ENCODE measurements around the gene ACKR2.

The ACKR2 gene, protein sequence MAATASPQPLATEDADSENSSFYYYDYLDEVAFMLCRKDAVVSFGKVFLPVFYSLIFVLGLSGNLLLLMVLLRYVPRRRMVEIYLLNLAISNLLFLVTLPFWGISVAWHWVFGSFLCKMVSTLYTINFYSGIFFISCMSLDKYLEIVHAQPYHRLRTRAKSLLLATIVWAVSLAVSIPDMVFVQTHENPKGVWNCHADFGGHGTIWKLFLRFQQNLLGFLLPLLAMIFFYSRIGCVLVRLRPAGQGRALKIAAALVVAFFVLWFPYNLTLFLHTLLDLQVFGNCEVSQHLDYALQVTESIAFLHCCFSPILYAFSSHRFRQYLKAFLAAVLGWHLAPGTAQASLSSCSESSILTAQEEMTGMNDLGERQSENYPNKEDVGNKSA

DNA sequence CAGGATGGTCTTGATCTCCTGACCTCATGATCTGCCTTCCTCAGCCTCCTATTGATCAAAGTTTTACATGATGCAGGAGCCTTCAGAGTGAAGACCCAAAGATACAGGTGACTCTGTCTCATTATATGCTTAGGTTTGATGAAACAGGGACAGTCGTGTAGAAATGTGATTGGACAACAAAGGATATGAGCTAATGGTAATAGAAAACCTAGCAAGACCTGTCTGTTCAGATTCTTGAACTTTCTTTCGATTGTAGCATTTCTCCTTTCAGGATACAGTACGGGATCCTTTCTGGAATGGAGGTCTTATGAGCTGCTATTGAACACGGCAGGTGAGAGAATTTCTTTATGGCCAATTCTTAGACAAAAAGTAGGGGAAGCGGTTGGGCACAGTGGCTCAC lies at the start of gene ACKR2:
Gene ACKR2, plus strand, starts transcription at position 244 of the 400 bp plus-strand sequence. CDS start 55,058 bp downstream, outside the sequence.
- FAIRE-seq, result no peak

DNA sequence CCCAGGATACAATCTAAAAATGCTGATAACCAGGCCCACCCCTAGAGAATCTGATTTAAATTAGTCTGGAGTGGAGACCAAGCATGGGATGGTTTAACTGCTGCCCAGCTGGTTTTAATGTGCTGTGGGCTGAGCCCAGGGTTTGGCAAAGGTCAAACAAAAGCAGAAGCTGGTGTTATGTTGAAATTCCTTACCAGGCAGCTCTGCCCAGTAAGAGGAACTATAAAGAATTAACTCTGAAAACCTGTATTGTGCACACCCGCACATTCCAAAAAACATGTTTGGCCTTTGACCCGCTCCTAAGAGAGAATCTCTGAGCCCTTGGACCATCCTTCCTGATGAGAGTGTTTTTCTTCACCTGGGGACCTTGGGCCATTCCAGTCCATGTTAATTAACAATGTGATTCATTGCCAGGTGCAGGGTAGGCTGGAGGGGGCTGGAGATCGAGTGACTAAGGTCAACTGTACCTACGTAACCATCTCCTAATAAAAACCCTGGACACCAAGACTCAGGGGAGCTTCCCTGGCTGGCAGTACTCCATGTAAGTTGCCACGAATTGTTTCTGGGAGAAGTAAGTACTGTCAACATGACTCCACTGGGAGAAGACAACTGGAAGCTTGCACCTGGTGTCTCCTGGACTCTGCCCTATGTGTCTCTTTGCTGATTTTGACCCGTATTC lies 47.1 kb upstream of the ACKR2 start:
- no peak for FAIRE-seq

DNA sequence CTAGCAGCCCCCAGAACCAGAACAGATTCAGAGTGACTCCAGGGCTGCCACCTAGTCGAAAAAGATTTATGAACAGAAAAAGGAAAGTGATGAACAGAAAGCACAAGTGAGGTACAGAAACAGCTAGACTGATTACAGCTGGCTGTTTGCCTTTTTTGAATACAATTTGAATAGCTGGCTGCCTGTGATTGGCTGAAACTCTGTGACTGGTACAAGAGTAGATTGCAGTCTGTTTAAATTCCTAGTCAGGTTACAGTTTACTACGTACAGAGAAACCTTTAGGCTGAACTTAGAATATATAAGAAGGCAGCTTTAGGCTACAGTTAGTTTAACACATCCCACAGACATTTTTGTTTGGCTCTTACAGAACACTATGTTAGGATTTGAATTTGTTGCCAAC lies 46.2 kb upstream of the ACKR2 start:
- no peak for FAIRE-seq

DNA sequence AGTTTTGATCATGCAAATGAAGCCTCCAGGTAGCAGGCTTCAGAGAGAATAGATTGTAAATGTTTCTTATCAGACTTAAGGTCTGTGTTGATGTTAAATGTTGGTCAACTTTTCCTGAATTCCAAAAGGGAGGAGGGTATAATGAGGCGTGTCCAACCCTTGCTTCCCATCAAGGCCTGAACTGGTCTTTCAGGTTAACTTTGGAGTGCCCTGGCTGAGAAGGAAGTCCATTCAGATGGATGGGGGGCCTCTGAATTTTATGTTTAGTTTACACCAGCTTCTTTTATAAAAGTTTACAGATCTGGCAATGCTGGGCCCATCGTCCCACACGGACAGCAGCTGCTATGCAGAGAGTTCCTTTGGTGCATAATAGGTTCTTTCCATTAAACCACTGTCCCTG lies 45.1 kb upstream of the ACKR2 start:
- no peak for FAIRE-seq

DNA sequence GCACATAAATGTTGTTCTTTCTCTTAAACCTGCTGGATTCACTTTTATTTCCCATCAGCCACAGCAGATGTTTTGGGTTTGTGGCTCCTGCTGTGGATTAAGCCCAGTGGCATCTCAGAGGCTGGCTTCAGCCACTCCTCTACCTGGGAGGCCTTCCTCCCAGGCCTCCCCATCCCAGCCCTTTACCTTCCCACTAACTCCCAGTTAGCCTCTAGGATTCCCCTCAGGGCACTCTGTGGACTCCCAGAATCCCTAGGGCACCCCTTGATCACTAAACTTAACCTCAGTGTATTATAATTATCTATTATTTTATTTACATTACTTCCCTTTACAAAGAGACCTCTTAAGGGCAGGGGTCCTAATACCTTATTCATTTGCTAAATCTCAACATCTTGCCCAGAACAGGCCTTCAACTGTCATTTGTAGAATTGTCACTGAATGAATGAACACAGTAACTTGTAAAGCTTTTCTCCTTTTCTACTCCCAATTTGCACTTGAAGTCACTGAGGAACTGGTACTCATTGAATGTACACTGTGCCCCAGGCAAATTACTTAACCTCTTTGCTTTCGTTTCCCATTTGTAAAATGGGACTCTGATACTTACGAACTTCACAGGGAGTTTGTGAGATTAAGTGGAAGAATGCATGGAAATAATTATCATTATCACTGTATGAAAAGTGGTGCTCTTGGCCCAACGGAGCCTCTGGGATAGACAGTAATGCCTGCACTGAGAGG lies 44.5 kb upstream of the ACKR2 start:
- FAIRE-seq, result no peak

DNA sequence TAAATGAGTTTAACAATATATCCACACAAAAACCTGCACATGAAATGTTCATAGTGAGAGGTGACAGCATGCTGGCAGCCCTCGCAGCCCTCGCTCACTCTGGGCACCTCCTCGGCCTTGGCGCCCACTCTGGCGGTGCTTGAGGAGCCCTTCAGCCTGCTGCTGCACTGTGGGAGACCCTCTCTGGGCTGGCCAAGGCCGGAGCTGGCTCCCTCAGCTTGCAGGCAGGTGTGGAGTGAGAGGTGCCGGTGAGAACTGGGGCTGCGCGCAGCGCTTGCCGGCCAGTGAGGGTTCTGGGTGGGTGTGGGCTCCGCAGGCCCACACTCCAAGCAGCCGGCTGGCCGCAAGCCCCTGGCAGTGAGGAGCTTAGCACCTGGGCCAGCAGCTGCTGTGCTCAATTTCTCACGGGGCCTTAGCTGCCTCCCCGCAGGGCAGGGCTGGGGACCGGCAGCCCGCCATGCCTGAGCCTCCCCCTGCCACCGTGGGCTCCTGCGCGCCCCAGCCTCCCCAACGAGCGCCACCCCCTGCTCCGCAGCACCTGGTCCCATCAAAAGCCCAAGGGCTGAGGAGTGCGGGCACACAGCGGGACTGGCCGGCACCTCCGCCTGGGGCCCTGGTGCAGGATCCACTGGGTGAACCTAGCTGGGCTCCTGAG lies 39.6 kb upstream of the ACKR2 start:
- no peak for FAIRE-seq

DNA sequence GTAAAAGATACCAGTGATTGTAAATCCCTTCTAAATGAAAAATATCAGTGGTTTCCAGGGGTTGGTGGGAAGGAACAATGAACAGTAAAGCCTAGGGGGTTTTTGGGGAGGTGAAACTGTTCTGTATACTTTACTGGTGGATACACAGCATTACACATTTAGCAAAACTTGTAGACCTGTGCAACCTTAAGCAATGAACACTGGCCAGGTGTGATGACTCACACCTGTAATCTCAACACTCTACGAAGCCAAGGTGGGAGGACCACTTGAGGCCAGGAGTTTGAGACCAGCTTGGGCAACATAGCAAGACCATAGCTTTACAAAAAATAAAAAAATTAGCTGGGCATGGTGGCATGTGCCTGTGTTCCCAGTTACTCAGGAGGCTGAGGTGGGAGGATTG lies 38.0 kb upstream of the ACKR2 start:
- FAIRE-seq, result no peak

DNA sequence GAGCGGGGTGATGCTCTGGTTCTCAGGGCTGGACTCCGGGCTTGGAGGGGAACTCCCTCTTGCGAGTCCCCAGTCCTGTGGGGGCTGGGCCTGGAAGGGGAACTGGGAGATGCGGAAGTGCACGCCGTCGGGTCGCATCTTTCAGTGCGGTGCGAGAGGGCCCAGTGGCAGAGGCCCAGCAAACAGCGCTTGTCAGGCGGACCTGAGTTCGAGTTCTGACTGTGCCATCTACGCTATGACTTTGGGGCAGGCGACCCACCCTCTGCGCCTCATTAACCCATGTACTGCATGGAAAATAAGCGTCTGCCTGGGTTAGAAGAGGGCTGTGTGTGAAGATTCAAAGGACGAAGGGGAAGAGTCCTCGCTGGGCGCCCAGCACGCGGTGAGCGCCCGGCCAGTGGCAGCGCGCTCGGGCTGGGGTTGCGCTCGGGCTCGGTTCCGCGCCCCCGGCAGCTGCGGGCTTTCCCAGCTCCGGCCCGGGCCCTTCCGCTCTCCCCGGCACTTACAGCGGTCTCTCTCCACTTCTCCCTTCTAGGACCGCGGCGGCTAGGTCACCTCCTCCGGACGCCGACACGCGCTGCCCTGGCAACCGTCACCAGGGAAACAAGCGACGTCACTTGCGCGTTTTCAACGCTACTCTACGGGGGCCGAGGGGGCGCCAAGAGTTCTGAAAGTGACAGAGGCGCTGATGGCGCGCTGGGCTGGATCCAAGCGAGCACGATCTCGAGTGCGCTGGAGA lies 36.4 kb upstream of the ACKR2 start, which contains the start of gene CCDC13:
Gene CCDC13, minus strand, starts transcription at position 584 of the 739 bp plus-strand sequence. CDS start 14,908 bp downstream, outside the sequence.
- FAIRE-seq, result no peak

DNA sequence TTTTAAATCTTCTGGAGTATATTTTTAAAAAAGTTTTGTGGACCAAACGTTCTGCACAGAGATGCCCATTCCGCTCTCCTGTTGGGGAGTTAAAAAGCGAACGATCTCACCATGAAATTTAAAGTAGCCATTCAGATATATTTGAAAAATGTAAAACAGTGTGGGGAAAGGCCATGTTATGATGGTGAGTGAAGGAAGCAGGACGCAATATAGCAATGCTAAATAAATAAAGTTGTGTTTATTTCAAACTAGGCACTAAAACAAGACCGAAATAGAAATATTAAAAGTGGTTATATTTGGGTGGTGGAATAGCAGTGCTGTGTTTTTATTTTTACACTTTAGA lies 35.9 kb upstream of the ACKR2 start:
- no peak for FAIRE-seq

DNA sequence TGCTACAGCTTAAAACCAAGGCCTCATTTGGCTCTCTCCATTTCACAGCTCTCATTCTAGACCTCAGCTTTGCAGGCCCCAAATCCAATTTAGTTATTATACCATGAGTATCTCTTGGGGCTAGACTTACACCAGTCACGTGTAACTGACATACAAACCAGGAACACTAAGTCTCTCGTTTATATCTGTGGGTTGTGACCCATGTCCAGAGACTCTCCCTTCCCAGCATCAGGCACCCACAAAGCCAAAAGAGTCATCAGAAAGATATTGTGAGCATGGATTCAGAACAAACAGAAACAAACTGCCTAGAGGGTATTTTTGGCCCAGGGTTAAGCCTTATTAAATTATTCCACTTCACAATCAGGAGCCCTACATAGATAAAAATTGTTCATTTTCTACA lies 30.6 kb upstream of the ACKR2 start:
- FAIRE-seq, result no peak

DNA sequence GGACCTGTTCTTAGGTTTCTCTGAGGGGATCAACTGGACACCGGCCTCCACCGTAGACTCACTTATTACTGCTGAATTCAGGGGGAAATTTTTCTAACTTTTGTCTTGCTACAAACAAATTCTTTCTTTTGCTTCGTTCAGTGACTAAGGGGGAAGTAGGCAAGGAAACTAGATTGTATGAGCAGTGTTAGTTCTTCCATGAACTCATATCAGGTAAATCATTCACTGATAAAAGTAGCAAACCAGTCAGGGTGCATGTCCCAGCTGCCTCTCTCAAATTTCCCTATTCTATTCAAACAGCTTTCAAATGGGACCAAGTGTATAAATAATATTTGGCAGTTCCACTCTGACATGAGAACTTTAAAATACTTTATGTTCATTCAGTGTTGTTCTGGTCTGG lies 28.8 kb upstream of the ACKR2 start:
- FAIRE-seq, result no peak

DNA sequence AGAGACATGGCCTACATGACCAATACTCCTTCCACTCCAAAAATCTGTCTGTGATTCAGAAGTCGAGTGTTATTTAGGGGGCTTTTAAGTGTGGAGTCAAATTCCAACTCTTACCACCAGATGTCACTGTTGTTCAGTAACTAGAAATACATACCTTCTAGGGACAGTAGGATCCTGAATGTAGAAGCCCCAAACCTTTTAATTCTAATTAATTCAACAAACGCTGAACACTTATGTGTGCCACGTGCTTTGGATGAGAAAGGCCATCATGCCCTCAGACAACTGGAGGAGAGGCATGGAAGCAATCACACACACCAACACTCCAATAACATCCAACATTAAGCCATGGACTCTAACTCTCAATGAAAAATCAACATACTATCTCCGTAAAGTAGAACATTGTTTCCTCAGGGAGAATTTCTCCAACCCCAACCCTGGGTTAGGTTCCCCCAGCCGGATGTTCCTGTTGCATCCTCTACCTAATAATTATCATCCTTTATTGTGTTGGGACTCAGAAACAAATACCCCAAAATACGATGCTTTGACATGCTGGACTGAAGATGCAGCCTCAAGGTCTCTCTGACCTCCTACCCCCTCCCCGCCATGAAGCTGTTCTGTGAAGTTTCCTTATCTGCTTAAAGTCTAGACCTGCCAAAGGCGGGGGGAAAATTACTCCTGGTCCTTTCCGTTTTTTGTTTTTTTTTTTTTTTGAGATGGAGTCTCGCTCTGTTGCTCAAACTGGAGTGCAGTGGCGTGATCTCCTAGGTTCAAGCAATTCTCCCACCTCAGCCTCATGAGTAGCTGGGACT lies 28.1 kb upstream of the ACKR2 start:
- FAIRE-seq, result no peak

DNA sequence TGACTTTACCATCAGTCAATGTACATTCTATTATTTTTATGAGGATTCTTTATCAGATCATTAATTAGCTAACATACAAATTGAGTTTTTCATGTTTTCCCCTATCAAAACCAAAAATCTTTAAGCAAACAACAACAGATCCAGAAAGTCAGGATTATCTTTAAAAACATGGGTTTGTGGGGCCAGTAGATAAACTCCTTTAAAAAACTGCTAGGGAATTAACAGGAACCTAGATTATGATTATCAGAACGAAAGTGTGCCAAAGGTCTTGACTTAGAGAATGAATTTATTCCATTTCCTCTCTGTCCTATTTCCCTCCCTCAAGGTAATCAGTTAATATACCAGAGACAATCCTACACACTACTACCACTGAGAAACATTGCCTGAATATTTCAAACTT lies 23.0 kb upstream of the ACKR2 start:
- no peak for FAIRE-seq

DNA sequence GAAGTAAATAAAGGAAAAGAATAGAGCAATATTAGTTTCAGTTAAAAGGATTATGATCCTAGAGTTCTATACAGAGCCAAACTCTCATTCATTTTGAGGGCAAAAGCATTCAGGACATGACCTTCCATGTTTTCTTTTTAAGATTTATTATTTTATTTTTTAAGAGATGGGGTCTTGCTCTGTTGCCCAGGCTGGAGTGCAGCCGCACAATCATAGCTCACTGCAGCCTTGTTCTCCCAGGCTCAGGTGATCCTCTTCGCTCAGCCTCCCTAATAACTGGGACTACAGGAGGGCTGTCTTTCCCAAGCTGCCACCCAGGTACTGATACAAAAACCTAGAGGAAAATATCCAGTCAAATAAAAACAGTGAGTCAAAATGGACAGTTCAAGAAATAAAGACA lies 22.6 kb upstream of the ACKR2 start:
- FAIRE-seq, result no peak

DNA sequence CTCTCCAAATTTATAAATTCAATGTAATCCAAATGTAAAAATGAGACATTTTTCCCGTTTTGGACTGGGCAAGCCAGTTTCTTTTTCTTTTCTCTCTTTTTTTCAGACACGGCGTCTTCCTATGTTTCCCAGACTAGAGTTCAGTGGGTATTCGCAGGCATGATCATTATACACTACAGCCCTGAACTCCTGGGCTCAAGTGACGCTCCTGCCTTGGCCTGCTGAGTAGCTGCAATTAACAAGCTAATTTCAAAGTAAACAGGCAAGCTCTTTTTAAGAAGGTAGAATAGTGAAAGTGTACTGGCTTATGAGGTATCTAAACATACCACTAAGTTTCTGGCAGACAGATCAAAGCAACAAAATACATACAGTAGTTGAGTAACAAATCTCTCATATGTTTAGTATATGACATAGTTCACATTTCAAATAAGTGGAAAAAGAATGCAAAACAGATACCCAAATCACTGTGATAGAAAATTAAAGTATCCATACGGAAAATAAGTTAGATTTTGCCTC lies 18.5 kb upstream of the ACKR2 start:
- no peak for FAIRE-seq

DNA sequence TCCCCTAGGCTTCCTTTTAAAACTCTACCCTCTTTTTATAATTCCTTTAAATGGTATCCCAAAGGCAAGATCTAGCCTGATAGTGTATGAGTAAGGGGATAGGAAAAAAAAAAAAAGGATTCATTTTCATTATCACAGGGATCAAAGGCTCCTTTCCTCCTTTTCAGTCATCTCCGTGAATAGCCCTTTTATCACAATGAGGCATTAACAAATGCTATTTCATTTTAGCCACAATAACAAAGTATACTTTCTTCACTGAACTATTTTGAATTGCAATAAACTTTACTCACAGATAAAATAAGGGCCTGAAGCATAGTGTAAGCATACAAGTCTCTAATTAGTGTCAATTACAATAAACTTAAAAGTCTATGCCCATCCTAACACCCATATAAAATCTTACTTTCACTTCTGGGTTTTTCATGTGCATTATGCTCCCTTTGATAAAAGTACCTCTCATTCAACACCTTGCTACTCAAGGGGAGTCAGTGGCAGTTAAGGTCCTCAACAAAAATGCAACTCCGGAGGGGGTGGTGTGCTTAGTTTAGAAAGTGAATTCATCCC lies 13.5 kb upstream of the ACKR2 start:
- no peak for FAIRE-seq

DNA sequence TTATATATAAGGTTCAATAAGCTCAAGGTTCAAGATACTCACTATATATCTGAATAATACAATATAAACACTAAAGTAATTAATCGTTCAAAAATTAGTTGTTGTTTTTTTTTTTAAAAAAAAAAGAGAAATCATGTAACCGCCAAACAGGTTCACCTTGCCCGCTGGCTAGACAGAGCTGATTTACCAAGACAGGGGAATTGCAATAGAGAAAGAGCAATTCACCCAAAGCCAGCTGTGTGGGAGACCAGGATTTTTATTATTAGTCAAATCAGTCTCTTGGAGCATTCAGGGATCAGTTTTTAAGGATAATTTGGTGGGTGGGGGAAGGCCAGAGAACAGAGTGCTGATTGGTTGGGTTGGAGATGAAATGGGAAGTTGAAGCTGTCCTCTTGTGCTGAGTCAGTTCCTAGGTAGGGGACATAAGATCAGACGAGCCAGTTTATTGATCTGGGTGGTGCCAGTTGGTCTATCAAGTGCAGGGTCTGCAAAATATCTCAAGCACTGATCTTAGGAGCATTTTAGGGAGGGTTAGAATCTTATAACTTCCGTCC lies 12.8 kb upstream of the ACKR2 start:
- no peak for FAIRE-seq

DNA sequence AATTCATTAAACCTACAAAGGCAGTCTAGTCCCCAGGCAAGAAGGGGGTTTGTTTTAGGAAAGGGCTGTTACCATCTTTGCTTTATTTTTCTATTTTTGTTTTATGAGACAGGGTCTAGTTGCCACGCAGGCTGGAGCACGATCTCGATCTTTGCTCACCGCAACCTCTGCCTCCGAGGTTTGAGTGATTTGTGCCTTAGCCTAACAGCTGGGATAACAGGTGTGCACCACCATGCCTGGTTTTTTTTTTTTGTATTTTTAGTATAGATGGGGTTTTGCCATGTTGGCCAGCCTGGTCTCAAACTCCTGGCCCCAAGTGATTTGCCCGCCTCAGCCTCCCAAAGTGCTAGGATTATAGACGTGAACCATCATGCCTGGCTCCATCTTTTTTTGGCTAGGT lies 9.9 kb upstream of the ACKR2 start:
- no peak for FAIRE-seq

DNA sequence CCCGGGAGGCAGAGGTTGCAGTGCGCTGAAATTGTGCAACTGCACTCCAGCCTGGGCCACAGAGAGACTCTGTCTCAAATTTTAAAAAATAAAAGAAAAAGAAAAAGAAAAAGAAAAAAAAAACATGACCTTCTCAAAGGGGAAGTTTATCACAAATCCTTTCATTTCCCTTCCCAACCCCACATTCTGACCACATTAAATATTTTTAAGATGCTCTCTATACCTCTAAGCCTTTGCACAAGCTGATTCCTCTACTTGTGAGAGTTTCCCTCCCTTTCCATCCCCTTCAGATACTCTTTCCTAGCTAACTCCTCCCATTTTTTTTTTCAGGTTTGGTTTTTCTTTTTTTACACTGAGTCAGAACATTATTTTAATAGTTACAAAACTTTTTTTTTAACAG lies 9.0 kb upstream of the ACKR2 start:
- no peak for FAIRE-seq

DNA sequence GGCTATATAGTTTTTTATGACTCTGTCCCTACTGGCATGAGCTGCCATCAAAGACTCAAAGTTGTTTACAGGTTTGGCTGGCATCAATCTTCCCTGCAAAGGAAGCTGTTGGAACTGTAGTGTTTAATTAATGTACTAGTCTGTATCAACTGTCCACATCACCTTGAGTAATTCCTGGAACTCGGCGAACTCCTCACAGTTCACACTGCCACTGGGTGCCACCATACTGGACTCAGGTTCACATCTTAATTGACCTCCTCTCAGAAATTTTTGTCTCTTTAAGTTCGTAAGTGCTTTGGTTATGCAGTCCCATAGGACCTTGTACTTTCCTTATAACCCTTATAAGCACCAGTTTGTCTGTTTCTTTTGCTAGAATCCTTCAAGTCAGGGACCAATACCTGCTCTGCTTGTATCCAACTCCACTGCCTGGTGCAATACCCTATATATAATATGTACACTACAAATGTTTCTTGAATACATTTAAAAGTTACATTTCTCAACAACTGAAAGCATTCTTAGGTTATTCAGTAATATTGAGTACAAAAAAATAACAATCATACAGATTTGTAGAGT lies 8.1 kb upstream of the ACKR2 start:
- FAIRE-seq, result no peak

Measured in colon (tissue), 2 donors.